ENCODE results near the gene FAM234A.

FAM234A gene

GRCh38 chr16:247027-247426, 12.4 kb downstream of the FAM234A start:
- POLR2A ChIA-PET = no interaction called here
- CTCF ChIA-PET = no interaction called here
- TF ChIP-seq BHLHE40 (IDR thresholded peaks at IDR 0.05; ENCODE audit: borderline replicate concordance) = no peak
- TF ChIP-seq HDGF (IDR thresholded peaks at IDR 0.05; ENCODE audit: borderline replicate concordance) = no peak
- TF ChIP-seq SUZ12 (IDR thresholded peaks at IDR 0.05) = no peak
- TF ChIP-seq ELF4 (IDR thresholded peaks at IDR 0.05) = no peak
- TF ChIP-seq CTBP1 (IDR thresholded peaks at IDR 0.05; ENCODE audit: borderline replicate concordance) = no peak
- no peak for TF ChIP-seq ARNT (IDR thresholded peaks at IDR 0.05)
- no peak for TF ChIP-seq L3MBTL2 (conservative IDR thresholded peaks at IDR 0.05)
- TF ChIP-seq SP1 (IDR thresholded peaks at IDR 0.05) = no peak
- no peak for TF ChIP-seq FOXA1 (IDR thresholded peaks at IDR 0.05)
- TF ChIP-seq FOXK2 (IDR thresholded peaks at IDR 0.05) = no peak
- no peak for TF ChIP-seq NFRKB (IDR thresholded peaks at IDR 0.05)
- no peak for DNase-seq (ENCODE audit: extremely low spot score)

- POLR2A ChIA-PET = no interaction called here
- TF ChIP-seq BHLHE40 (IDR thresholded peaks at IDR 0.05; ENCODE audit: borderline replicate concordance) = no peak
- TF ChIP-seq ZNF384 (IDR thresholded peaks at IDR 0.05) = no peak
- TF ChIP-seq TARDBP (IDR thresholded peaks at IDR 0.05) = no peak
- no peak for TF ChIP-seq FOXM1 (IDR thresholded peaks at IDR 0.05; ENCODE audit: borderline replicate concordance)
- TF ChIP-seq HDGF (IDR thresholded peaks at IDR 0.05; ENCODE audit: borderline replicate concordance) = no peak
- no peak for TF ChIP-seq FOXA1 (IDR thresholded peaks at IDR 0.05)
- TF ChIP-seq, protein P1, sequence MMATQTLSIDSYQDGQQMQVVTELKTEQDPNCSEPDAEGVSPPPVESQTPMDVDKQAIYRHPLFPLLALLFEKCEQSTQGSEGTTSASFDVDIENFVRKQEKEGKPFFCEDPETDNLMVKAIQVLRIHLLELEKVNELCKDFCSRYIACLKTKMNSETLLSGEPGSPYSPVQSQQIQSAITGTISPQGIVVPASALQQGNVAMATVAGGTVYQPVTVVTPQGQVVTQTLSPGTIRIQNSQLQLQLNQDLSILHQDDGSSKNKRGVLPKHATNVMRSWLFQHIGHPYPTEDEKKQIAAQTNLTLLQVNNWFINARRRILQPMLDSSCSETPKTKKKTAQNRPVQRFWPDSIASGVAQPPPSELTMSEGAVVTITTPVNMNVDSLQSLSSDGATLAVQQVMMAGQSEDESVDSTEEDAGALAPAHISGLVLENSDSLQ (IDR thresholded peaks at IDR 0.05) = no peak
- TF ChIP-seq SUZ12 (IDR thresholded peaks at IDR 0.05) = no peak
- no peak for TF ChIP-seq FOXK2 (IDR thresholded peaks at IDR 0.05)
- no peak for TF ChIP-seq LEF1 (IDR thresholded peaks at IDR 0.05; ENCODE audit: borderline replicate concordance)
- TF ChIP-seq SP1 (IDR thresholded peaks at IDR 0.05) = no peak
- no peak for TF ChIP-seq ARNT (IDR thresholded peaks at IDR 0.05)
- TF ChIP-seq ELF4 (IDR thresholded peaks at IDR 0.05) = no peak
- no peak for TF ChIP-seq L3MBTL2 (conservative IDR thresholded peaks at IDR 0.05)
- TF ChIP-seq CTBP1 (IDR thresholded peaks at IDR 0.05; ENCODE audit: borderline replicate concordance) = no peak
- no peak for TF ChIP-seq NFRKB (IDR thresholded peaks at IDR 0.05)
- CTCF ChIA-PET = no interaction called here
- DNase-seq (ENCODE audit: extremely low spot score) = no peak
Observed at GRCh38 chr16:249431-249830, 14.8 kb downstream of the FAM234A start.

DNA sequence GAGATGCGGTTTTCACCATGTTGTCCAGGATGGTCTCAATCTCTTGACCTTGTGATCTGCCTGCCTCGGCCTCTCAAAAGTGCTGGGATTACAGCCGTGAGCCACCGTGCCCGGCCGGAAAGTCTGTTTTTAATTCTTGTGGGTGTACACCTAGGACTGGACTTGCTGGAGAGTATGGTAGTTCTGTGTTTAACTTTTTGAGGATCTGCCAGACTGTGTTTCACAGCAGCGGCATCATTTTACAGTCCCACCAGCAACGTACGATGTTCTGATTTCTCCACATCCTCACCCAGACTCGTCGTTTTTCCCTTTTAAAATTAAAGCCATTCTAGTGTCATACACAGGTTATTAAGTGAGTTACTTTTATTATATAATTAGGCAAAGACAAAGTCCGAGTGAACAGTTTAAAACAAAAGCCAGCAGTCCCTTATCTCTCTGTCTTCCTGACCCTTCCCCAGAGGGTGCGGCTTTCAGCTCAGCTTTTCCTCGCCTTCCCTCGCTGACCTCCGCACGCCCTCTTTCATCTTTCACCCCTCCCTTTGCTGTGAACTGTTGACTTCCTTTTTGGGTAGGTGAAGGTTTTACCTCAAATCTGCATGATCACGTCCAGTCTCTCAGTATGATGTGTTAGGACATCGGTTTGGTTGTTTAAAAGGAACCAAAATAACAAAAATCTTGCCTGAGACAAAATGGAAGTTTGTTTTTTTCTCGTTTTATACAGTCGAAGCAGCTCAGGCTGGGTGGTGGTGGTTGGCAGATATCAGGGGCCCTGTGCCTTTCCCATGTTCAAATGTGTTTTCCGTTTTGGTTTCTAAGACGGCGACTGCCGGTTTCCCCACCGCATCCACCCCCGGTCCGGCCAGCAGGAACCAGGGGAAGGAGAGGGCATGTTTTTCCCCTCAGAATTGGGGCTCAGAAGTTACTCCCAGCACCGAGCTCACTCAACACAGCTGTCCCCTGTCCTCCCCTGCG, 18.0 kb downstream of the FAM234A start:
- ChIA-PET CTCF (no interaction called here), POLR2A (interaction anchor here (2.4 kb wide), 1 partner anchor 18 kb away, joined by 6 read pairs; the partner anchor contains the start of gene FAM234A)
- TF ChIP-seq HDGF (IDR thresholded peaks at IDR 0.05; ENCODE audit: borderline replicate concordance) (no peak), ARNT (IDR thresholded peaks at IDR 0.05) (no peak), NFRKB (IDR thresholded peaks at IDR 0.05) (no peak), LEF1 (IDR thresholded peaks at IDR 0.05; ENCODE audit: borderline replicate concordance) (no peak), FOXA1 (IDR thresholded peaks at IDR 0.05) (no peak), TARDBP (IDR thresholded peaks at IDR 0.05) (no peak), FOXM1 (IDR thresholded peaks at IDR 0.05; ENCODE audit: borderline replicate concordance) (no peak), ZNF384 (IDR thresholded peaks at IDR 0.05) (no peak), CTBP1 (IDR thresholded peaks at IDR 0.05; ENCODE audit: borderline replicate concordance) (no peak), FOXK2 (IDR thresholded peaks at IDR 0.05) (no peak), SP1 (IDR thresholded peaks at IDR 0.05) (no peak), L3MBTL2 (conservative IDR thresholded peaks at IDR 0.05) (no peak), BHLHE40 (IDR thresholded peaks at IDR 0.05; ENCODE audit: borderline replicate concordance) (no peak), SUZ12 (IDR thresholded peaks at IDR 0.05) (no peak), ELF4 (IDR thresholded peaks at IDR 0.05) (no peak)
- TF ChIP-seq, protein P1 (IDR thresholded peaks at IDR 0.05) = no peak
- DNase-seq (ENCODE audit: extremely low spot score) = no peak

DNA sequence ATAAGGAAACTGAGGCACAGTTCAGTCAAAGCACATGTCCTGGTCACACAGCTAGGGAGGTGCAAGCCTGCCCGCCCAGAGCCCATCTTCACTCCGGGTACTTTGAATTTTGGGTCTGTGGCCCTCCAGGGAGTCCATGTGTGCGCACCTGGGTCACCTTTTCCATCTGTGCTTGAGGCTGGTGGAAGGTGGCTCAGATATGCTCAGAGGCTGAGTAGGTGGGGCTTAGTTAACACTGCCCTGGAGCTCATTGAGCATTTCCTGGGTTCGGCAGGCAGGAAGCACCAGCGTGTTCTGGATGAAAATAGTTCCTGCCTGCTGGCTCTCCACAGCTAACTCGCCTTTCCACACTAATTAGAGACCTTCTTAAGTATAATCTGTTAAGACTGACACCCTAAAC, 19.2 kb downstream of the FAM234A start:
- TF ChIP-seq CTBP1 (IDR thresholded peaks at IDR 0.05; ENCODE audit: borderline replicate concordance) = no peak
- TF ChIP-seq BHLHE40 (IDR thresholded peaks at IDR 0.05; ENCODE audit: borderline replicate concordance) = no peak
- TF ChIP-seq ELF4 (IDR thresholded peaks at IDR 0.05) = no peak
- no peak for TF ChIP-seq FOXM1 (IDR thresholded peaks at IDR 0.05; ENCODE audit: borderline replicate concordance)
- no peak for TF ChIP-seq ARNT (IDR thresholded peaks at IDR 0.05)
- TF ChIP-seq, protein P1 (IDR thresholded peaks at IDR 0.05) = no peak
- TF ChIP-seq SUZ12 (IDR thresholded peaks at IDR 0.05) = no peak
- TF ChIP-seq LEF1 (IDR thresholded peaks at IDR 0.05; ENCODE audit: borderline replicate concordance) = no peak
- TF ChIP-seq FOXK2 (IDR thresholded peaks at IDR 0.05) = no peak
- no peak for TF ChIP-seq L3MBTL2 (conservative IDR thresholded peaks at IDR 0.05)
- no peak for TF ChIP-seq FOXA1 (IDR thresholded peaks at IDR 0.05)
- no peak for TF ChIP-seq ZNF384 (IDR thresholded peaks at IDR 0.05)
- TF ChIP-seq SP1 (IDR thresholded peaks at IDR 0.05) = no peak
- ChIA-PET CTCF (no interaction called here), POLR2A (interaction anchor here (2.4 kb wide), 1 partner anchor 19 kb away, joined by 6 read pairs; the partner anchor contains the start of gene FAM234A)
- no peak for DNase-seq (ENCODE audit: extremely low spot score)

GRCh38 chr16:254461-254860, 19.8 kb downstream of the FAM234A start:
- no peak for DNase-seq (ENCODE audit: extremely low spot score)
- POLR2A ChIA-PET = interaction anchor here (2.4 kb wide), 1 partner anchor 19 kb away, joined by 6 read pairs; the partner anchor contains the start of gene FAM234A
- TF ChIP-seq HDGF (IDR thresholded peaks at IDR 0.05; ENCODE audit: borderline replicate concordance) (no peak), ELF4 (IDR thresholded peaks at IDR 0.05) (no peak), SP1 (IDR thresholded peaks at IDR 0.05) (no peak), CTBP1 (IDR thresholded peaks at IDR 0.05; ENCODE audit: borderline replicate concordance) (no peak), L3MBTL2 (conservative IDR thresholded peaks at IDR 0.05) (no peak), NFRKB (IDR thresholded peaks at IDR 0.05) (no peak), FOXA1 (IDR thresholded peaks at IDR 0.05) (no peak)
- CTCF ChIA-PET = no interaction called here
